Erythroblast (primary cell): ENCODE measurements around the gene PLEKHA5.

Experiments
- GATA1 ChIP-seq: IDR thresholded peaks from 2 replicates; pipeline ENCODE4 v1.6.1; 2011; ENCODE audit warnings: low read depth, mild to moderate bottlenecking, control low read depth, low read length, moderate library complexity
- POLR2A ChIP-seq: IDR thresholded peaks from 2 replicates; pipeline ENCODE4 v1.6.1; 2011; ENCODE audit warnings: mild to moderate bottlenecking, low read length

GRCh38 chr12:19209661-19210060 is 80.1 kb downstream of the PLEKHA5 start:
- TF ChIP-seq POLR2A, result no peak
- no peak for TF ChIP-seq GATA1
